HG03025 (cell line): ENCODE results near the gene MAP7D3.
"Not testable (repeated sequence)": the region's sequence is repeated elsewhere in the genome, so short reads cannot be mapped to it uniquely, and the experiment has no call there.

ENCODE experiments used
- ATAC-seq: cut with Tn5 transposase; IDR thresholded peaks from one replicate; pipeline ENCODE4 v1.9.1; 2021; ENCODE audit warnings: mild to moderate bottlenecking, moderate library complexity; ENCODE audit not compliant: unreplicated experiment, low FRiP score

MAP7D3 gene

DNA sequence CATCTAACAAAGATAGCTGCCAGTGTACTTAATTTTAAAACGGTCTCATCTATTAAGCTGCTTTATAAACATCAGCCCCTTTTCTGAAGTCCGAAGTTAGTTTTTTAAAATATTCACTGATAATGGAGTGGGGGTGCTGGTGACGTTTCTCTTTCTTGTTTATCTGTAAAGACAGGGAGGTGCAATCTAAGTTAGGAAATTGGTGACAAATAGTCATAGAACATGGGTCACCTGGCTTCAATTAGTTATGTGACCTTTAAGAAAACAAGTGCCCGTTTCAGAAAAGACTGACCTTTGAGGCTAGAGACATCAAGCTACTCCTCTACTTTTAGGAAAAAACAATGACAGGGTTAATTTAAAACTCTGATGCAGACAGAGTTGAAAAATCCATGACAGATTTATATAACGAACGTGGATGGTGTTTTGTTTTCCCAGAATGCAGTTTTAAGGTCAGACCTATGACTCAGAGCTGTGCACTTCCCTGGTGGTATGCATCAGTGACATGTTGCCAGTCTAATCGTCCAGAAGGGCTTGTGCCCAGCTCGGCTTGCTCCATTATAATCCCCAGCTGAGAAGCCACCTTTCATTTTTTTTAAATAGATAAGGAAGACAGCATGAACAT lies 65.7 kb downstream of the MAP7D3 start:
- ATAC-seq: no peak

DNA sequence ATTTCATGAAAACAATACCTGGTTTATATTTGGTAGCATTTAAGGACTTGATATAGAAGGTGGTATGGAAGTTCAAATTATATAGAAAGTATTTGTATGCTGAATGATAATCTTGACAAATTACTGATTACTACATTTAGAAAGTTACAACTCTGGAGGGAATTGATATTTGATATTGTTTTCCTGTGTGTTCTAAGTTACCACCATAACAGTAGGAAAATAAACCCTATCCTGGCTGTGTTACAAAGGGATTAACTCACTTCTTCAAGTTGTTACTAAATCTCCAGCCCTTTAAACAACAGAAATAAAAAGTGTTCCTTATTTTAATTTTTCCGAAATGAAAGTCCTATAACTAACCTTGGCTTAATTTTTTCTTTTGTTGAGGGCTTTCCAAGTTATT lies 67.3 kb downstream of the MAP7D3 start:
- ATAC-seq: no peak

DNA sequence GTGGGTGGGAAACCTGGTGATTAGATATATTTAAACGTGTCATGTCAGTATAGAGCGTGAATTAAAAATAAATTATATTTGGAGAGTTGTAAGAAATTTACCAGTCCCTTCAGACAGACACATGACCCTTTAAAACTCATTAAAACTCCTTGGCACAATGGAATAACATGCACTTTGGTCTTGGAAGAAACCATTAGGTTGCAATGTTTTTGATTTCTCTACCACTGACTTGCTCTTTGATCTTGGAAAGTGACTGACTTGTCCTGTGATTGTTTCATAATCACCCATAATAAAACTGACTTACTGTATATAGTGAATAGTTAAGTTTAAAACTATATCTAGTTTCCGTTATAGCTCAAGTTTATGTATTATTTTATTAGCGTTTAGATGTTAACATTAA lies 68.0 kb downstream of the MAP7D3 start:
- no peak for ATAC-seq

DNA sequence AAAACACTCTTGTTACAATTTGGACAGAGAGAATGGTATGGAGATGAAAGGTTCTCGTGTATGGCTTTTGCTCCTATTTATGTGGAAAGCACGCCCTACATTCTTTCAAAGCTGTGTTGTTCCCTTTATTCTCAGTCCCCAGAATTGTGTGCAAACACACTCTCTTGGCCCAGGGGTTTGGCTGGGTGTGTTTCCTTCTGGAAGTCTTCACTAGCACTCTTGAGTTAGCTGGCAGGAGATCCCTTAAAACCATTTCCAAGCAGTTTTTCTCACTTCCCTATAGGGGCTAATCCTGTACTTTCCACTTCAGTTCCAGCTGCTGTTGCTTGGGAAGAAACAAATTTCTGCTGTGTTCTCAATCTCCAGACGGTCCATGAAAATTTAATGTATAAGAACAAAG lies 68.8 kb downstream of the MAP7D3 start:
- no peak for ATAC-seq

DNA sequence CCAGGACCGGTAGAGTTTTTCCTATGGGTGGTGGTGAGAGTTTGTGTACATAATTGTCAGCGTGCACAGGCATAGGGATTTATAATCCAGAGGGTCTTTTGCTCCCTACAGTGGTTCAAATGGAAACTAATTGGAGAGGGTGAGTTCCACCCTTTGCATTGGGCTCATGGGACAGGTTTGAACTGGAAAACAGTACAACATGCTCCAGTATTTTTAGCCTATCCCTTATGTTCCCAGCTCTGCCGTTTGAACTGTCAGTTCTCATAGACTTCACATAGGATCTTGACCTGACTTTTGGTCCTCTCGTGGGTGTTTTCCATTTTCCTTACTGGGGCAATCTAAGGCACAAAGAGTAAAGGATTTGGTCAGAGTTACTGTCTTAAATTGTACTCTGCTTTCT lies 72.1 kb downstream of the MAP7D3 start:
- ATAC-seq: no peak

DNA sequence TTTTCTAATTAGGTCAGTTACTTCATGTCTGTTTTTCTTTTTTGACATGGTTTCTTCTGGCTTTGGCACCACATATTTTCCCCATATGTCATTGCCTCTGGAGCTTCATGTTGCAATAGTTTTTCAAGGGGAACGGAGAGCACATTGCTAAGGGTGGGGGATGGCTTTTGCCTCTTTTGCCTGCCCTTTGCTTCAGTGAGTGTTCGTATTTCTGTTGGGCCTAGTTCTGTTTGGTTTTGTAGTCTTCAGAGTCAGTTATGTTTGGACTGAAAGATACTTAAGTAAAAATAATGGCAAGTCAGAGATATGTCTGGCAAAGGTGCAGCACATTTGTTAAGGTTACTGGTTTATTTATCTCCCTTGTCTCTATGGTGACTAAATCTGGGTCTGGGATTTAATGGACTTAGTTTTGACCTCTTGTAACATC lies 74.8 kb downstream of the MAP7D3 start:
- no peak for ATAC-seq

DNA sequence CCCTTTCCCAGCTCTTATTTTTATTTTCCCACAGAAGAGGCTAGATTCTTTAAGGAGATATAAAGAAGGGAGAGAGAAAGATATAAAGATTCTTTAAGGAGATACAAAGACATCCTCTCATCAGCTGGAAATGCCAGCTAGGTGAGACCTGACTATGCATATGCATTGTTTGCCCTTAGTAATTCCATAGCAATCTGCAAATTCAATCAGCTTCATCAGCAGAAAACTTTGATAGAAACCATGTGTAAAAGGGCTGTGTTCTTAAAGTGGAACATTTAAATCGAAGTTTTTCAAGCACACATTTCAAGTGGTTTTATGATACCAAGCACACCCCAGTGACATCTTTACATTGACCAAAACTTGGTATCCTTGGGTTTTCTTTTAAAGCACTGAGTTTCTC lies 79.8 kb downstream of the MAP7D3 start:
- no peak for ATAC-seq

DNA sequence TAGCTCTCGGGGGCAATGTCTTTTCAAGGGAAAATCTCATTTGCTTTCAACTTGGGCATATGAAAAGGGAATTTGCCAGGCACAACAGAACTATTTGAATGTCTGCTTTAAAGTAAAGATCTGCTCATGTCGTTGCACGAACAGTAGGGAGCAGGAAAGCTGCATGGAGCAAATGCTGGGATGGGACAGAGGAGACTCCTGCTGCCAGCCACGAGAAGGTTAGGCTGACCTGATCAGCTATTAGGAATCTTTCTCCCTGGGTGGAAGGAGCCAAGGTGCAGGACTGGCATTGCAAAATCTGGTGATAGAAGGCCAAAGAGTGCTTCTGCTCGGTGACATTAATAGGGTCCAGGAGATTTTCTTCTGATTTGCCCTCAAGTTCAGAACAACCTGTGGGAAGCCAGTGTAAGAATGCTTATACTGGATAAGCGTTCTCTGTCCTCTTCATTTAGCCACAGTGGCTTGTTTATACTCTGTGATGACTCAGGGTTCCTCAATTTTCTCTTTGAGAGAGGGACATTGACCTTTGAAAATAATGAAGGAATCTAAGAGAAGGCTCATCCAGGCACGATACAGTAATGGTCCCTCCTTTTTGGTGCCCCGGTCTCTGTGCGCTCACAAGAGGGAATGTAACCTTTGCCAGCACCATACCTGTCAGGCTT lies 80.9 kb downstream of the MAP7D3 start:
- ATAC-seq: no peak

DNA sequence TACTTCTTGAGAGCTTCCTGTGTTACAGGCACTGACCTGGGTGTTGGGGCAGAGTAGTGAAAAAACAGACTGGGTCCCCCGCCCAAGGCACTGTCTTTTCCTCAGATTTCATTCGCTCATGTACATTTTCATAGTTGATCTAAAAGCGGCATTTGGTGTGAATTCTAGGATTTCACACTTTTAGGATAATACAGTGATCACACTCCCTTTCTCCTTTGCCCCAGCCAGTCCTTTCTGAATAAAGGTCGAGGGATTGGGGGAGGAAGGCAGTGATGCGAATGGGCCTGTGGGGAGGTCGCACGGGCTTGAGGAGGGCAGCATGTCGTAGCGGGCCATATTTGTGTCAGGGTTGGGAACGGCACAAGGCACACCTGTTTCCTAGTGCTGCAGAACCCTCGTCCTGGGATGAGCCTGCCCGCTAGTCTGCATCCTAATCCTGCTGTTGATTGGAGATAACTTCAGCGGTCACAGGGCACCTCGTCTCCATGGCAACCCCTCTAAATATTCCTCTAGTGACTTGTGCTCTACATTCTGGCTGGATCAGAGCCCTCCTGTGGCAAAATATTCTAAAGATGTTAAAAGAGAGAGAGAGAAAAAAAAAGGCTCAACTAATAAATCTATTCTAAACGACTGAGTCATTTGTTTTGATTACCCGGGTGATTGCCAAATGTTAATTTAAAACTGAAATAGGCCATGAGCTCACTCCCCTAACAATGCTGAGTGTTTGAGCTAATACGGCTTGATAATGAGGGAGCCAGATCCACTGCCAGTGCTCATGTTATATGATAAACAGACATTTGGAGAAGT lies 82.1 kb downstream of the MAP7D3 start:
- ATAC-seq: no peak

DNA sequence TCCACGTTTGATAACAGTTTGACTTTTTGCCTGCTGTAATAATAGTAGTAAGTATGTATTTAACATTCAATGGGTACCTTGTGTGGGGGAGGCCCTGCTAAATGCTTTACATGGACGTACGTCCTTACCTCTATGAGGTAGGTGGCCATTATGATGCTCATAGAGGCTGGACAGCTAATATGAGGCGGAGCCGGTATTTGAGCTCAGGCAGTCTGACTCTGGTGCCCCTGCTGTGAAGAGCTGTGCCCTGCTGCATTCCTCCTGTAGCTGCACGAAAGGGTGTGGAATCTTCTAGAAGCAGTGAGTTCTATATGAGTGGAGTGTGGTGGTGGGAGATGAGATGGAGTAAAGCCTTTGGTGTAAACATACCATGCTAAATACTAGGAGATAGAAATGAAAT lies 83.2 kb downstream of the MAP7D3 start:
- not testable (repeated sequence) for ATAC-seq

DNA sequence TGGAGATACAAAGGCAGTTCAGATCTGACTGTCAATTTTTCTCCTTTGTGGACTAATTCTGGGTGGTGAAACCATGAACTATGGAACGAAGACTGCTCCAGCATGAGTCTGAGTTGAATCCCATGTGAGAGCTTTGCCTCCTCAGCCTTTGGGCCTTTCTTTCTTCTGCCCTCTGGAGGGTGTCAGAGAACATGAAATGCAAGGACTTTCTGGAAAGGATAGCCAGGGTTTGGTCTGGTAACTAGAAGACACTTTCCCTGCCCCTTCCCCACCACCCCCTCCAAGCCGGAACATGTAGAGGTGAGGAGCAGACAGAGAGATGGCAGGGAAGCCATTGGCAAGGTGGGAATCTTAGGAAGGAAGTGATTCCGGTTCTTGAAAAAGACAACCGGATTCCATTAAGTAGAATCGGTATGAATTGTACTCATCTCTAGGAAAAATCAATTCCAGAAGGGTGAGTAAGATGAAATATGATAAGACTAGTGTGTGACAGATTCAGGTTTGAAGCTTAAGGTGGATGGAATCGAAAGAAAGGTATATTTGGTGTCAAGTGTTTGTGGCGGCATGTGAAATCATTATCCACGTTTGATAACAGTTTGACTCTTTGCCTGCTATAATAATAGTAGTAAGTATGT lies 84.9 kb downstream of the MAP7D3 start:
- no peak for ATAC-seq

DNA sequence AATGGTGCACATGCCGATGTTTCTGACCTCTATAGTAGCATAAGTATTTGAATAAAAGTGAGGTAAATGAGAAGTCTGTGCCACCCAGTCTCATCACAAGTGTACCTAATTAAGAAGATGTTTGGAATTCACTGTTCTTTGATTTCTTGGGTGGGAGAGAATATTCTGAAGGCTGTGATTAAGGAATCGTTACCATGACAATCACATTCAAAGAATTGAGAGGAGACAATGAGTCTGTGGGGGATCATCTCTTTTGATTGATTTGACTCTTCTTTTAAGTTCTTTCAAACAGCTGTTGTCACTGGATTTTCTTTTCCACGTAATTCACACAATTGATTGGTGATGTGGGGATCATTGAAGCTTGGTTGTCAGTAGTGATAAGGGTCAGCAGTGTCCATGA lies 85.8 kb downstream of the MAP7D3 start:
- ATAC-seq: no peak

DNA sequence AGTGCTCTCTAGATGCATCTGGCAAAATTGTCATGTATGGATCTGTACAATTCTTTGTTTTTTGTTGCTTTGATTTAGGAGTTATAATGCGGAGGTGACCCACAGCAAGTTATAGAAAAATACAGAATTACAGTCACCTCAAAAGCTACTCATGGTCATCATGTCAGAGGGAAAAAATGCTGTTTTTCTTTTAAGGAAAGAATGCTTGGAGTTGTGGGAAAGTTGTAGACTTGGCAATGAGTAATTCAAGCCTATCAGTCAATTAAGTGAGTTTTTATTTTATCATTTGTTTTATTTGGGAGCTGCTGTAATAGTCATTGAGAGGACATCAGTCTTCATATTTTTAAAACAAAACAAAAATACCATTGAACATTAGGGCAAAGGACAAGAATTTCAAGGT lies 87.5 kb downstream of the MAP7D3 start:
- no peak for ATAC-seq
